HEK293T (cell line): ENCODE measurements around the gene NAV2.

Experiments used
- BHLHE40 ChIP-seq: fragments of 450-650 bp; IDR thresholded peaks from 2 replicates; pipeline ENCODE4 v1.6.1; 2016; ENCODE audit warnings: mild to moderate bottlenecking, moderate library complexity, borderline replicate concordance
- CTBP1 ChIP-seq: fragments of 450-650 bp; IDR thresholded peaks from 2 replicates; pipeline ENCODE4 v1.6.1; 2016; ENCODE audit warnings: borderline replicate concordance
- ELF4 ChIP-seq: fragments of 450-650 bp; IDR thresholded peaks from 2 replicates; pipeline ENCODE4 v1.6.1; 2017; ENCODE audit warnings: antibody characterized with exemption
- FOXA1 ChIP-seq: fragments of 450-650 bp; IDR thresholded peaks from 2 replicates; pipeline ENCODE4 v1.6.1; 2016; ENCODE audit warnings: mild to moderate bottlenecking
- FOXK2 ChIP-seq: fragments of 450-650 bp; IDR thresholded peaks from 2 replicates; pipeline ENCODE4 v1.6.1; 2016; ENCODE audit warnings: mild to moderate bottlenecking
- FOXM1 ChIP-seq: fragments of 450-650 bp; IDR thresholded peaks from 2 replicates; pipeline ENCODE4 v1.6.1; 2017; ENCODE audit warnings: mild to moderate bottlenecking, borderline replicate concordance
- HDGF ChIP-seq: fragments of 450-650 bp; IDR thresholded peaks from 2 replicates; pipeline ENCODE4 v1.6.1; 2017; ENCODE audit warnings: antibody characterized with exemption, borderline replicate concordance
- LEF1 ChIP-seq: fragments of 450-650 bp; IDR thresholded peaks from 2 replicates; pipeline ENCODE4 v1.6.1; 2017; ENCODE audit warnings: mild to moderate bottlenecking, borderline replicate concordance
- NFRKB ChIP-seq: fragments of 450-650 bp; IDR thresholded peaks from 2 replicates; pipeline ENCODE4 v1.6.1; 2016; ENCODE audit warnings: mild to moderate bottlenecking, moderate library complexity
- SP1 ChIP-seq: fragments of 450-650 bp; IDR thresholded peaks from 2 replicates; pipeline ENCODE4 v1.6.1; 2017
- TARDBP ChIP-seq: fragments of 450-650 bp; IDR thresholded peaks from 2 replicates; pipeline ENCODE4 v1.6.1; 2016
- ZNF384 ChIP-seq: fragments of 450-650 bp; IDR thresholded peaks from 2 replicates; pipeline ENCODE4 v1.6.1; 2016

DNA sequence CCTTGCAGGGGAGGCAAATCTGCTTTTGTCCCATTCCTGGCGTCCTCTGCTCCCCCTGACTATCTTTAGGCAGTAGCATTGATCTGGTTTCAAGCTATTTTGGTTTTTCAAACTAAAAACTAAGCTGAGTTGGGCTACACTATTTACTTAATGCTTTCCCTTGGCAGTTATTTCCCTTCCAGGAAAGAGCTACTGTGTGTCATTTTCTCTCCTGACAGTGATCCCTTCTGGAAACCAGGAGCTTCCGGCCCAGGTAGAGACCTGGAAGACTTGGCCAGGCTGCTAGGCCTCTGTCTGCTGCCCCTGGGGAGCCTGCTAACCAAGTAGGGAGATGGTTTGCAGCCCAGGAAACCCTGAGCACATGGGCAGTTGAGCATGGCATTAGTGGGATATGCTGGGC is 35.0 kb downstream of the NAV2 start:
- TF ChIP-seq ELF4: no peak
- TF ChIP-seq LEF1: no peak
- no peak for TF ChIP-seq BHLHE40
- no peak for TF ChIP-seq FOXK2
- TF ChIP-seq HDGF: no peak
- TF ChIP-seq TARDBP: no peak
- TF ChIP-seq ZNF384: no peak
- TF ChIP-seq FOXA1: no peak
- no peak for TF ChIP-seq SP1
- TF ChIP-seq CTBP1: no peak
- no peak for TF ChIP-seq FOXM1
- no peak for TF ChIP-seq NFRKB
